ENCODE measurements around the gene VPS51.

The VPS51 gene

GRCh38 chr11:65077451-65077850, 18.6 kb upstream of the VPS51 start:
- no peak for DNase-seq

GRCh38 chr11:65078151-65078550, 17.9 kb upstream of the VPS51 start:
- DNase-seq: peak; percentile 79

GRCh38 chr11:65078786-65079342, 17.1 kb upstream of the VPS51 start:
- no peak for DNase-seq

GRCh38 chr11:65083134-65083833, 12.7 kb upstream of the VPS51 start:
- DNase-seq: no peak

- peak; percentile 97 for DNase-seq
These were observed 12.0 kb upstream of the VPS51 start, which contains the start of the genes CDCA5 and ZFPL1 for GRCh38 chr11:65083834-65084597. CDCA5 (minus strand) TSS chr11:65084040; CDS start chr11:65083978, 62 bp downstream. ZFPL1 (plus strand) TSS chr11:65084222; CDS start chr11:65084699, 477 bp downstream.

- DNase-seq: no peak
These were observed 11.2 kb upstream of the VPS51 start for GRCh38 chr11:65084598-65085375.

- DNase-seq: no peak
These were observed 10.6 kb upstream of the VPS51 start for GRCh38 chr11:65085446-65085845.

- DNase-seq: no peak
These were observed 9.2 kb upstream of the VPS51 start for GRCh38 chr11:65086809-65087208.

GRCh38 chr11:65087216-65087615, 8.8 kb upstream of the VPS51 start:
- no peak for DNase-seq

- no peak for DNase-seq
These were observed 8.2 kb upstream of the VPS51 start for GRCh38 chr11:65087827-65088226.

- no peak for DNase-seq
These were observed 6.4 kb upstream of the VPS51 start for GRCh38 chr11:65089621-65090020.

- DNase-seq: no peak
These were observed 5.4 kb upstream of the VPS51 start for GRCh38 chr11:65090628-65091027.

GRCh38 chr11:65095427-65095826, 587 bp upstream of the VPS51 start:
- DNase-seq: no peak

GRCh38 chr11:65096926-65097325, 912 bp downstream of the VPS51 start:
- no peak for DNase-seq

GRCh38 chr11:65100674-65101350, 4.8 kb downstream of the VPS51 start:
- DNase-seq: no peak

GRCh38 chr11:65102142-65103095, 6.4 kb downstream of the VPS51 start:
- DNase-seq: no peak

GRCh38 chr11:65103476-65103875, 7.5 kb downstream of the VPS51 start:
- DNase-seq: no peak

GRCh38 chr11:65104628-65105027, 8.6 kb downstream of the VPS51 start:
- no peak for DNase-seq

- DNase-seq: no peak
These were observed 11.1 kb downstream of the VPS51 start for GRCh38 chr11:65107078-65107477.

- no peak for DNase-seq
These were observed 11.9 kb downstream of the VPS51 start for GRCh38 chr11:65107751-65108468.
